PC-3 (cell line): ENCODE data around the gene KAZN. TPM values are rescaled to one million over a fixed set of nuclear protein-coding genes. Genes with fewer than 3 reads are reported as not detected.

ENCODE experiments used
- ATAC-seq: fragments of 200-7000 bp; cut with Tn5 transposase; 2 replicates; pipeline ENCODE4 v1.9.1; 2020; ENCODE audit warnings: mild to moderate bottlenecking, moderate library complexity
- BruUV-seq: library from RNA; stranded (reverse); fragments of 400-500 nt; replicated peaks from 2 replicates; lab custom pipeline; 2021; lab: Mats Ljungman, UMichigan
- CTCF ChIA-PET: fragments of 300-600 bp; sonication (Branson Sonifier 250); formaldehyde crosslinking; loops from one replicate; lab custom pipeline; 2022; ENCODE audit warnings: antibody characterized with exemption; lab: Charles Lee
- POLR2A ChIA-PET: fragments of 300-600 bp; sonication (Branson Sonifier 250); formaldehyde crosslinking; loops from one replicate; lab custom pipeline; 2022; ENCODE audit warnings: antibody characterized with exemption; ENCODE audit not compliant: unreplicated experiment; lab: Charles Lee
- DNase-seq: peaks from one replicate; pipeline ENCODE4 v3.0.0-alpha.2; 2015
- H2AFZ ChIP-seq: fragments of 300-600 bp; sonication (generic); 2 replicates; pipeline ENCODE4 v1.6.0; 2016; ENCODE audit warnings: antibody characterized with exemption, low read length
- H3F3A ChIP-seq: fragments of 300-600 bp; sonication (generic); one replicate; pipeline ENCODE4 v1.6.0; 2017; ENCODE audit warnings: antibody characterized with exemption, low read length, control low read depth, mild to moderate bottlenecking; ENCODE audit not compliant: unreplicated experiment
- H3K27ac ChIP-seq: fragments of 300-600 bp; sonication (generic); 2 replicates; pipeline ENCODE4 v1.5.1; 2016; ENCODE audit warnings: mild to moderate bottlenecking, low read length
- H3K27me3 ChIP-seq: fragments of 300-600 bp; sonication (generic); 2 replicates; pipeline ENCODE4 v1.6.1; 2016; ENCODE audit warnings: low read length, mixed read lengths
- H3K36me3 ChIP-seq: fragments of 300-600 bp; sonication (generic); 2 replicates; pipeline ENCODE4 v1.6.1; 2016; ENCODE audit warnings: low read depth, mixed run types, low read length, mixed read lengths
- H3K4me1 ChIP-seq: fragments of 300-600 bp; sonication (generic); 2 replicates; pipeline ENCODE4 v1.5.1; 2016; ENCODE audit warnings: low read length; ENCODE audit not compliant: insufficient read depth
- H3K4me2 ChIP-seq: fragments of 300-600 bp; sonication (generic); 2 replicates; pipeline ENCODE4 v1.6.0; 2016; ENCODE audit warnings: low read length
- H3K4me3 ChIP-seq: fragments of 300-600 bp; sonication (generic); 2 replicates; pipeline ENCODE4 v1.5.1; 2016; ENCODE audit warnings: mild to moderate bottlenecking, low read length, mixed read lengths
- H3K79me2 ChIP-seq: fragments of 300-600 bp; sonication (generic); 2 replicates; pipeline ENCODE4 v1.6.1; 2017; ENCODE audit warnings: low read length, mixed read lengths
- H3K9ac ChIP-seq: fragments of 300-600 bp; sonication (generic); 2 replicates; pipeline ENCODE4 v1.6.0; 2016; ENCODE audit warnings: mild to moderate bottlenecking, low read length
- H3K9me2 ChIP-seq: fragments of 300-600 bp; sonication (generic); replicated peaks from 2 replicates; pipeline ENCODE4 v1.6.1; 2016; ENCODE audit warnings: mixed run types, low read length, mixed read lengths
- H3K9me3 ChIP-seq: fragments of 300-600 bp; sonication (generic); 2 replicates; pipeline ENCODE4 v1.6.1; 2016; ENCODE audit warnings: low read length, mixed read lengths
- H4K20me1 ChIP-seq: fragments of 300-600 bp; sonication (generic); 2 replicates; pipeline ENCODE4 v1.6.1; 2016; ENCODE audit warnings: low read length, mixed read lengths
- EZH2 ChIP-seq: fragments of 300-600 bp; sonication (generic); IDR thresholded peaks from one replicate; pipeline ENCODE4 v1.6.1; 2017; ENCODE audit warnings: antibody characterized with exemption, mild to moderate bottlenecking, low read length; ENCODE audit not compliant: unreplicated experiment
- EZH2phosphoT487 ChIP-seq: fragments of 300-600 bp; sonication (generic); IDR thresholded peaks from 2 replicates; pipeline ENCODE4 v1.6.1; 2018; ENCODE audit warnings: mild to moderate bottlenecking, antibody characterized with exemption, low read length, borderline replicate concordance
- intact Hi-C: fragments of 100-400 bp; cut with micrococcal nuclease; formaldehyde crosslinking; loops from 2 replicates; pipeline ENCODE4 v1.9.0; 2023
- total RNA-seq: library from RNA; depleted of rRNA; stranded (reverse); fragments of >200 nt; gene quantifications from 2 replicates; pipeline ENCODE4 v1.2.3, GENCODE V29; 2014
- TF ChIP-seq, protein P1 (sequence below): fragments of 300-600 bp; sonication (generic); conservative IDR thresholded peaks from 2 replicates; pipeline ENCODE4 v1.5.1; 2017; ENCODE audit warnings: antibody characterized with exemption, low read depth, mild to moderate bottlenecking, low read length

KAZN gene
- total RNA-seq, 1 experiment from 2014 or later, result 2.0 TPM

DNA sequence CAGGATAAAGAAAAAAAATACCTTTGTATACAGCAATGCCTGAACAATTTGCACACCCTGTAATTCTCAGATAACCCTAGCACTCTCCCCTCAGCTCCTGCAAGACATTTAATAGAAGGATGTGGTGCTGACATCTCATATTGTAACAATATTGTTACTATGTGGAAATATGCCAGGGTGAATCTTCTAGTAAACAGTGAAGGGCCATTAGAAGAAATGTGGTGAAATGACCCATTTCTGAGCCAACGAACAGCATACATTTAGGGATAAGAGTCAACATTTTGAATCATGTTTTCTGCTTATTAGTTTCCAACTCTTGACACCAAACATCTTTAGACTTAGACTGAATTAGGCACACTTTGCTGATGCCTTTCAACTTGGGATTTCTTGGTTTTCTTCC is 188.2 kb downstream of the KAZN start:
- Histone ChIP-seq H3K4me1 (peaks cover 10% of the 10 kb centered on the region; the same call in 1 of the 2 replicates), H3K27me3 (no peaks in the 10 kb centered on the region), H3K27ac (no peak overlapping the region), H3K4me3 (no peak overlapping the region), H3K9me3 (no peaks in the 10 kb centered on the region), H3F3A (no peaks in the 10 kb centered on the region), H3K9ac (no peak overlapping the region), H4K20me1 (no peaks in the 10 kb centered on the region), H2AFZ (no peak overlapping the region), H3K4me2 (no peak overlapping the region), H3K36me3 (no peaks in the 10 kb centered on the region), H3K79me2 (no peaks in the 10 kb centered on the region), H3K9me2 (no peaks in the 10 kb centered on the region)
- peak; percentile 4 for DNase-seq
- TF ChIP-seq EZH2 (no peak), EZH2phosphoT487 (no peak)
- TF ChIP-seq, protein P1, sequence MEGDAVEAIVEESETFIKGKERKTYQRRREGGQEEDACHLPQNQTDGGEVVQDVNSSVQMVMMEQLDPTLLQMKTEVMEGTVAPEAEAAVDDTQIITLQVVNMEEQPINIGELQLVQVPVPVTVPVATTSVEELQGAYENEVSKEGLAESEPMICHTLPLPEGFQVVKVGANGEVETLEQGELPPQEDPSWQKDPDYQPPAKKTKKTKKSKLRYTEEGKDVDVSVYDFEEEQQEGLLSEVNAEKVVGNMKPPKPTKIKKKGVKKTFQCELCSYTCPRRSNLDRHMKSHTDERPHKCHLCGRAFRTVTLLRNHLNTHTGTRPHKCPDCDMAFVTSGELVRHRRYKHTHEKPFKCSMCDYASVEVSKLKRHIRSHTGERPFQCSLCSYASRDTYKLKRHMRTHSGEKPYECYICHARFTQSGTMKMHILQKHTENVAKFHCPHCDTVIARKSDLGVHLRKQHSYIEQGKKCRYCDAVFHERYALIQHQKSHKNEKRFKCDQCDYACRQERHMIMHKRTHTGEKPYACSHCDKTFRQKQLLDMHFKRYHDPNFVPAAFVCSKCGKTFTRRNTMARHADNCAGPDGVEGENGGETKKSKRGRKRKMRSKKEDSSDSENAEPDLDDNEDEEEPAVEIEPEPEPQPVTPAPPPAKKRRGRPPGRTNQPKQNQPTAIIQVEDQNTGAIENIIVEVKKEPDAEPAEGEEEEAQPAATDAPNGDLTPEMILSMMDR, result no peak
- ATAC-seq, result no peak
- no TSS peak for BruUV-seq
- POLR2A ChIA-PET, result no interaction called here
- CTCF ChIA-PET, result no interaction called here
- intact Hi-C loops, result no loop called here

DNA sequence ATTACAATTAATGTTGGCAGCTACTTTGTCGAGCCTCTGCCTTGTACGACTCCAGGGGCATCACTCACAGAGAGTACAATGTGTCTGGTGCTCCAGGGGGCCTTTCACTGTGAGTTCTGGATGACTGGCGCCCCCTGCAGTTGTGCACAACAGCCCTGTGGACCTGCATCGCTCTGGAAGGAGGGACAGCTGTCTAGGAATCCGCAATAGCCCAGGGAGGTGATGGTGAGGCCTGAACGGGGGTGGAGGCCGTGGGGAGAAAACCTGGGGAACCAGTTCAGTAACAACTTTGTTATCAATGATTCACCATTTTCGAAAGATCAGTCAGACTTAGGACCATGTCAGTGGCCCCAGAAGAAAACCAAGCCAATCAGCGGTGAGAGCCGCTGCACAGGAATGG is 189.1 kb downstream of the KAZN start:
- DNase-seq (peak; percentile 55), ATAC-seq (no peak)
- H3K9me2 ChIP-seq, result no peaks in the 10 kb centered on the region
- H3K9ac ChIP-seq, result no peak overlapping the region
- no peaks in the 10 kb centered on the region for H3K27me3 ChIP-seq
- no peaks in the 10 kb centered on the region for H3K36me3 ChIP-seq
- no peaks in the 10 kb centered on the region for H3F3A ChIP-seq
- no peaks in the 10 kb centered on the region for H4K20me1 ChIP-seq
- POLR2A ChIA-PET, result no interaction called here
- H3K9me3 ChIP-seq, result no peaks in the 10 kb centered on the region
- H3K79me2 ChIP-seq, result no peaks in the 10 kb centered on the region
- TF ChIP-seq EZH2phosphoT487, result no peak
- TF ChIP-seq, protein P1, result peak; percentile 33; the same call in 1 of the 2 replicates
- no TSS peak for BruUV-seq
- intact Hi-C loops, result no loop called here
- H3K27ac ChIP-seq, result no peak overlapping the region
- H2AFZ ChIP-seq, result no peak overlapping the region
- peak overlapping the region; percentile 20; the same call in 1 of the 2 replicates for H3K4me2 ChIP-seq
- CTCF ChIA-PET, result no interaction called here
- peaks cover 10% of the 10 kb centered on the region; the same call in 1 of the 2 replicates for H3K4me1 ChIP-seq
- H3K4me3 ChIP-seq, result no peak overlapping the region

DNA sequence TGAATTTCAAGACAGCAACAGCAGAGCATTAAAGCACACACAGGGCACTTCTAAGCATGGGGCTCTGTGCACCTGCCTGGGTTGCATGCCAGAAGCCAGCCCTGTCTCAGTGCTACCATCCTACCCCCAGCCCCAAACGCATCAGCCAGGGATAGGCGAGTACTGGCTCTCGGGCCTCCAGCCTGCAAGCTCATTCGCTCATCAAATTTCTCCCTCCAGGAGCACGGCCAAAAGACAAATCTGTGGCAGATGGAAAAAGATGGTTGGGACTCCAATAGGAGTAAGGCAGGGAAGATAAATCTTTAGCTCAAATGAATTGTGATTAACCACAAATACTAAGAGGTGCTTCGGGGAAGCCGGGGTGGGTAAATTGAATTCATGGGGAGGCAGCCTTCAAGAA is 189.6 kb downstream of the KAZN start:
- Histone ChIP-seq H3K36me3 (no peaks in the 10 kb centered on the region), H3K9me2 (no peaks in the 10 kb centered on the region), H3K4me1 (peaks cover 10% of the 10 kb centered on the region; the same call in 1 of the 2 replicates), H3K9me3 (no peaks in the 10 kb centered on the region), H3F3A (no peaks in the 10 kb centered on the region), H2AFZ (no peak overlapping the region), H3K27ac (no peak overlapping the region), H3K27me3 (no peaks in the 10 kb centered on the region), H3K79me2 (no peaks in the 10 kb centered on the region), H3K4me3 (no peak overlapping the region), H3K4me2 (no peak overlapping the region), H4K20me1 (no peaks in the 10 kb centered on the region), H3K9ac (no peak overlapping the region)
- ATAC-seq (no peak), DNase-seq (no peak)
- CTCF ChIA-PET, result no interaction called here
- intact Hi-C loops, result no loop called here
- no TSS peak for BruUV-seq
- POLR2A ChIA-PET, result no interaction called here
- TF ChIP-seq, protein P1, result no peak
- TF ChIP-seq EZH2 (no peak), EZH2phosphoT487 (no peak)
